ENCODE measurements around the gene XYLT1. TPM values are rescaled to one million over a fixed set of nuclear protein-coding genes. Genes with fewer than 3 reads are reported as not detected.

XYLT1 gene
- total and polyA plus RNA-seq, 2 of the 8 experiments (the other 6 are each of a cell fraction or from before 2014, with no cell fraction given): 6.6 to 25.4 TPM

GRCh38 chr16:17302214-17302613 is 168.5 kb downstream of the XYLT1 start (continued):
- no peak for TF ChIP-seq CHD7 (IDR thresholded peaks at IDR 0.05; ENCODE audit: insufficient replicate concordance, low read length)
- no peak for TF ChIP-seq YY1 (IDR thresholded peaks at IDR 0.05; ENCODE audit: low read depth, low read length)
- no peak for TF ChIP-seq SP1 (IDR thresholded peaks at IDR 0.05; ENCODE audit: low read depth, low read length)
- no peak for TF ChIP-seq FOSL1 (IDR thresholded peaks at IDR 0.05; ENCODE audit: insufficient read depth, low read depth, low read length)
- no peak for TF ChIP-seq SIN3A (conservative IDR thresholded peaks at IDR 0.05 in 1 of 2, IDR thresholded peaks at IDR 0.05 in 1 of 2; ENCODE audit: low read depth in 1 of 2, low read length in 2 of 2)
- no peak for TF ChIP-seq TAF1 (IDR thresholded peaks at IDR 0.05; ENCODE audit: low read depth, low read length)

All from H1 (cell line).